HG03025 (cell line): Measurements from ENCODE around the gene AMH.
"Not testable (repeated sequence)": the region's sequence is repeated elsewhere in the genome, so short reads cannot be mapped to it uniquely, and the experiment has no call there.

ENCODE experiments used
- ATAC-seq: cut with Tn5 transposase; IDR thresholded peaks from one replicate; pipeline ENCODE4 v1.9.1; 2021; ENCODE audit warnings: mild to moderate bottlenecking, moderate library complexity; ENCODE audit not compliant: unreplicated experiment, low FRiP score

Gene AMH

GRCh38 chr19:2249010-2249866, at the start of gene AMH:
Gene AMH, plus strand, starts transcription at chr19:2249323. Its CDS starts 10 bp downstream, at chr19:2249333.
- ATAC-seq: no peak

GRCh38 chr19:2199861-2200623, 49.1 kb upstream of the AMH start:
- no peak for ATAC-seq

DNA sequence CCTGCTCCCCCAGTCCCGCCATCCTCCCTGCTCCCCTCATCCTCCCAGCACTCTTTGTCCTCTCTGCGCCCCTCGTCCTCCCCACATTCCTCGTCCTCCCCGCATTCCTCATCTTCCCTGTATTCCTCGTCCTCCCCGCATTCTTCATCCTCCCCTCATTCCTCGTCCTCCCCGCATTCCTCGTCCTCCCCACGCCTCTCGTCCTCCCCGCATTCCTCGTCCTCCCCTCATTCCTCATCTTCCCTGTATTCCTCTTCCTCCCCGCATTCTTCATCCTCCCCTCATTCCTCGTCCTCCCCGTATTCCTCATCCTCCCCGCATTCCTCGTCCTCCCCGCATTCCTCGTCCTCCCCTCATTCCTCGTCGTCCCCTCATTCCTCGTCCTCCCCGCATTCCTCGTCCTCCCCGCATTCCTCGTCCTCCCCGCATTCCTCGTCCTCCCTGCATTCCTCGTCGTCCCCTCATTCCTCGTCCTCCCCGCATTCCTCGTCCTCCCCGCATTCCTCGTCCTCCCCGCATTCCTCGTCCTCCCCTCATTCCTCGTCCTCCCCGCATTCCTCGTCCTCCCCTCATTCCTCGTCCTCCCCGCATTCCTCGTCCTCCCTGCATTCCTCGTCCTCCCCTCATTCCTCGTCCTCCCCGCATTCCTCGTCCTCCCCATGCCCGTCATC, 48.4 kb upstream of the AMH start:
- ATAC-seq: not testable (repeated sequence)

GRCh38 chr19:2201473-2202148, 47.5 kb upstream of the AMH start:
- no peak for ATAC-seq

- no peak for ATAC-seq
These were observed 46.8 kb upstream of the AMH start for GRCh38 chr19:2202366-2202765.

DNA sequence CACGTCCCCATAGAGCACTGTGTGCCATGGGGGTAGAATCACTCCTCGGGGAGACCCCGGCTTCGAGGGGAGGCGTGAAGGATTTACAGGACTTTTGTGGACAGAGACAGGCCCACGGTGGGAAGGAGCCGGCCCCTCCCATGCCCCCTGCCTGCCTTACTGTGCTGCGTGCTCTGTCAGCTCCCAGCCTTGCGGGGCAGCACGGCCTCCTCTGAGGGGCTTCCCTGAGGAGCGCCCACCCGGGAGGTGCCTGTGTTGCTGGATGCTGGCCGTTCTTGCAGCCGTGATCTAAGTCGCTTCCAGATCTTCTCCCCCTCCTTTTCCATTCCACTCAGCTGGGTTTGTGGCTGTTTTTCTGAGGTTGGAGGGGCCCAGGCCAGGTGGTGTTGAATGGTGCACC, 42.1 kb upstream of the AMH start:
- ATAC-seq: no peak

- ATAC-seq: no peak
These were observed 40.9 kb upstream of the AMH start for GRCh38 chr19:2207991-2208860.

GRCh38 chr19:2208975-2209374, 40.1 kb upstream of the AMH start:
- no peak for ATAC-seq

- no peak for ATAC-seq
These were observed 39.7 kb upstream of the AMH start for GRCh38 chr19:2209408-2209807.

GRCh38 chr19:2210206-2210605, 38.9 kb upstream of the AMH start:
- ATAC-seq: no peak

GRCh38 chr19:2210987-2211740, 38.0 kb upstream of the AMH start:
- ATAC-seq: no peak

DNA sequence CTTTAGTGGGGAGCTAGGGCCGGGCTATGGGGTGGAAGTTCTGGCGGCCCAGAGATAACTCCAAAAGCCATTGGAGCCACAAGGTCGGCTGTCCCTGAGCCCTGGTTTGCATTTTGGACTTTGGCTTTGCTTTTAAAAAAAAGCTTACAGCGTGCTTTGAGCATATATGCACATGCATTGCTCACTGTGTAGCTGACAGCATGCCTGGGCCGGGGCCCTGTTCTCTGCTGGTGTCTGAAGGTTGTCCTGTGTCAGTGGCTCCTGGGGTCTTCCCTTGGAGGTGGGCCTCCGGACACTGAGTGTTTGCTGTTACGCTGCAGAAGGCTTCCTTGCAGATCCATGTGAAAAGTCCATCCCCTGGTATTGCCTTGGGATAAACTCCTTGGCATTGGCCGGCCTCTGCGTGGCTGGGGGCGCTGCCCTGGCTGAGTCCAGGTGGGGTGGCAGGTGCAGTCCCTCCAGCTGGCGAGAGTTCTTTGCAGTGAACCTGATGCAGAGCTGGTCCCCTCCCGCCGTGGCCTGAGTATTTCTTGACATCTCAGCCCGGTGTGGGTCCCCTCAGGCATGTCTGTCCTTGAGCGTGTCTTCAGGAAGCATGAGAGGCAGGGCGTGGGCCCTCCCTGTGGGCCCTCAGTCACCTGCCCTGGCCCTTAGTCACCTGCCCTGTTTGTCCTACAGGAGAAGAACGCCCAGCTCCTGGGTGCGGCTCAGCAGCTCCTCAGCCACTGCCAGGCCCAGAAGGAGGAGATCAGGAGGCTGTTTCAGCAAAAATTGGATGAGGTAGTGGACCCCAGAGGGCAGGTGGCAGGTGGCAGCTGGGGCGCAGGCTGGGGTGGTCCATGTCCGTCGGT, 36.0 kb upstream of the AMH start:
- ATAC-seq: no peak

DNA sequence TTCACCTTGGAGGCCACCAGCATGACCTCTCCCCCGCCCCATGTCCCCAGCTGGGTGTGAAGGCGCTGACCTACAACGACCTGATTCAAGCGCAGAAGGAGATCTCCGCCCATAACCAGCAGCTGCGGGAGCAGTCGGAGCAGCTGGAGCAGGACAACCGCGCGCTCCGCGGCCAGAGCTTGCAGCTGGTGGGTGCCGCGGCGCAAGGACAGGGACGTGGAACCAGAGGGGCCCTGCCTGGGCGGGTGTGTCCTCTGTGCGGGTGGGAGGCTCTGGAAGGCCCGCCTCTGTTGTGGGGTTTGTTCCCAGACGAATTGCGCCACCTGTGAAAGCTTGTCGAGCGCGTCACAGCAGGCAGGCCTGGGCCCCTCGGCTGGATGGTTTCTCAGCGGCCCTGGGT, 35.3 kb upstream of the AMH start:
- no peak for ATAC-seq

GRCh38 chr19:2214251-2214650, 34.9 kb upstream of the AMH start:
- ATAC-seq: no peak

- no peak for ATAC-seq
These were observed 33.8 kb upstream of the AMH start for GRCh38 chr19:2215281-2215751.

DNA sequence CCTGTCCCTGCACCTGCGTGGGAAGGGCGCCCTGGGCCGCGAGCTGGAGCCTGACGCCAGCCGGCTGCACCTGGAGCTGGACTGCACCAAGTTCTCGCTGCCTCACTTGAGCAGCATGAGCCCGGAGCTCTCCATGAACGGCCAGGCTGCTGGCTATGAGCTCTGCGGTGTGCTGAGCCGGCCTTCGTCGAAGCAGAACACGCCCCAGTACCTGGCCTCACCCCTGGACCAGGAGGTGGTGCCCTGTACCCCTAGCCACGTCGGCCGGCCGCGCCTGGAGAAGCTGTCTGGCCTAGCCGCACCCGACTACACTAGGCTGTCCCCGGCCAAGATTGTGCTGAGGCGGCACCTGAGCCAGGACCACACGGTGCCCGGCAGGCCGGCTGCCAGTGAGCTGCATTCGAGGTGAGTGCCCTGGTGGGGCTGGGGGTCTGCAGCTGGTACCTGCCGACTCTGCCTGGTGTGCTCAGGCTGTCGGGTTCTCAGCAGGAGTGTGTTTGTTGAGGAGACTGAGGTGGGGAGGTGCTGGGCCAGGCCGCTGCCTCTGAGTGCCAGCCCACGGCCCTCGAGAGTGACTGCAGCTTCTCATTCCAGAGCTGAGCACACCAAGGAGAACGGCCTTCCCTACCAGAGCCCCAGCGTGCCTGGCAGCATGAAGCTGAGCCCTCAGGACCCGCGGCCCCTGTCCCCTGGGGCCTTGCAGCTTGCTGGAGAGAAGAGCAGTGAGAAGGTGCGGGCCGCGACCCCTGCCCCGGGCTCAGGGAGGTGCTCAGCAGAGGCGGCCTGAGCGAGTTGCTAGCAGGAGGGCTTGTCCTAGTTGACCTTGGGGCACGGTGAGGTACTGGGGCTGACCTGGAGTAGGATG, 32.5 kb upstream of the AMH start:
- ATAC-seq: no peak

DNA sequence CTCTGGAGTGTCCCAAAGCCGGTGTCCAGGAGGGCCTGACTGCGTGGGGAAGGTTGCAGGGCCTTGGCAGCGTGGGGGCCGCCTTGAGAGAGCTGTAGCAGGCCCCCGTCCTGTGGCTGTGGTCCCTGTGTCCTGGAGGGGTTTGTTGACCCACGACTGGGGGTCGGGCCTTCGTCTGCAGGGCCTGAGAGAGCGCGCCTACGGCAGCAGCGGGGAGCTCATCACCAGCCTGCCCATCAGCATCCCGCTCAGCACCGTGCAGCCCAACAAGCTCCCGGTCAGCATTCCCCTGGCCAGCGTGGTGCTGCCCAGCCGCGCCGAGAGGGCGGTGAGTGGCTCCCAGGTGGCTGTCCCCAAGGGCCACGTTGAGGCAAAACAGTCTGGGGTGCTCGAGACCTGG, 31.5 kb upstream of the AMH start:
- no peak for ATAC-seq
